Measurements from ENCODE around the gene NTSR1. TPM values are rescaled to one million over a fixed set of nuclear protein-coding genes. Genes with fewer than 3 reads are reported as not detected.

Gene NTSR1
- total RNA-seq, 5 donors from 2014 or later (not counting 1 experiment from before 2014, with no cell fraction given): 0.33 to 0.63 (median 0.53) TPM; not detected in 2

DNA sequence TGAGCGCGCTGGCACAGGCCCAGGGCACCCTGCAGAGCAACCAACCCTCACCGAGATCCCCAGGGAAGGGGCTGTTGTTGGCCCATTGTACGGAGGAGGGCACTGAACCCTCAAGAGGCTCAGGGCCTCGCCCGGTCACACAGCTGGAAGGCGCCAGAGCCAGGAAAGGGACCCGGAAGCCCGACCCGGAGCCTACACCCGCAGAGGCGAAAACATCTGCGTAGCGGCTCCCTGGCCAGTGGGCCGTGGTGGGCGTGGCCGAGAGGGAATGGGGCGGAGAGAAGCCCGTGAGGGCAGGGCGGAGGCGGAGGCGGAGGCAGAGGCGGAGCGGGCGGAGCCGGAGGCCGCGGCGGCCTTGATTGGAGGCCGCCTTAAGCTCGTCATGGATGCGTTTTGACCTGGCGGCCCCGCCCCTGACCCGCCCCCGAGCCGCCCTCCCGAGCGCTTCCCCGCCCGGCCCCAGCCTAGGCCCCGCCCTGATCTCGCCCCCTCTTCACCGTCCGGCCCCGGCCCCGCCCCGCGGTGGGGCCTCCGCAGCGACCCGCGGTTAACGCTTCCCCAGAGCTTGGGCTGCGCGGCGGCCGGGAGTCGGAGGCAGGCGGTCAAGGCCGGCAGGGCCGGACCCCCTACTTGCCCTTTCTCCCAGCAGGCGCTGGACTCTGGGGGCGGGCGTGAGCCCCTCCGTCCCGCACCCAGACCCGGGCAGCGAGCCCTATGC, 85.5 kb downstream of the NTSR1 start:
- Mint-ChIP-seq H3K4me3 (peak overlapping the region; percentile 85 to 91 (median 86)), H3K9me3 (no peaks in the 10 kb centered on the region), H3K27ac (peak overlapping the region; percentile 93 to 96), H3K27me3 (no peaks in the 10 kb centered on the region), H3K36me3 (peaks cover 8% of the 10 kb centered on the region), H3K4me1 (peaks cover 38 to 41% (median 38%) of the 10 kb centered on the region in 3 donors)
- Histone ChIP-seq H3K4me1 (ENCODE audit: control insufficient read depth in 1 of 2, extremely low read depth in 1 of 2, insufficient read depth in 2 of 2, low read length in 2 of 2) (peaks cover 15 to 57% of the 10 kb centered on the region in 2 experiments), H3K27ac (ENCODE audit: low read length) (peak overlapping the region; percentile 99), H3K36me3 (ENCODE audit: control insufficient read depth in 2 of 2, extremely low read depth in 1 of 2, insufficient read depth in 1 of 2, low read length in 1 of 2) (peaks cover 0 to 10% of the 10 kb centered on the region in 2 donors), H3K9me3 (no peaks in the 10 kb centered on the region), H3K4me3 (ENCODE audit: control insufficient read depth in 1 of 2, extremely low read depth in 1 of 2, low read length in 1 of 2) (peak overlapping the region; percentile 72 to 81), H3K27me3 (replicated peaks in 1 of 2; ENCODE audit: control insufficient read depth in 2 of 2, extremely low read depth in 1 of 2, insufficient read depth in 2 of 2, low read length in 1 of 2) (peaks cover 0 to 3% of the 10 kb centered on the region in 2 experiments)
- DNase-seq (peak; percentile 72 to 97 (median 86)), ATAC-seq (replicated peaks in 1 of 4) (peak; percentile 76 to 80 (median 76))
- CTCF ChIA-PET: interaction anchor here in 1 of 2 donors (0.6 to 1.4 kb wide), 10 partner anchors 10 to 1249 kb away, joined by 3 to 8 read pairs (median 4); partner anchors contain the start of genes OGFR and TCFL5
- WGBS (ENCODE audit: insufficient coverage): under 1% methylated on average over 54 of the region's 69 CpGs
- POLR2A ChIA-PET: interaction anchor here (0.6 to 1.0 kb wide), 6 partner anchors 9 to 191 kb away, joined by 3 to 5 read pairs (median 4); partner anchors contain the start of gene OGFR (in 2 of the 2)

DNA sequence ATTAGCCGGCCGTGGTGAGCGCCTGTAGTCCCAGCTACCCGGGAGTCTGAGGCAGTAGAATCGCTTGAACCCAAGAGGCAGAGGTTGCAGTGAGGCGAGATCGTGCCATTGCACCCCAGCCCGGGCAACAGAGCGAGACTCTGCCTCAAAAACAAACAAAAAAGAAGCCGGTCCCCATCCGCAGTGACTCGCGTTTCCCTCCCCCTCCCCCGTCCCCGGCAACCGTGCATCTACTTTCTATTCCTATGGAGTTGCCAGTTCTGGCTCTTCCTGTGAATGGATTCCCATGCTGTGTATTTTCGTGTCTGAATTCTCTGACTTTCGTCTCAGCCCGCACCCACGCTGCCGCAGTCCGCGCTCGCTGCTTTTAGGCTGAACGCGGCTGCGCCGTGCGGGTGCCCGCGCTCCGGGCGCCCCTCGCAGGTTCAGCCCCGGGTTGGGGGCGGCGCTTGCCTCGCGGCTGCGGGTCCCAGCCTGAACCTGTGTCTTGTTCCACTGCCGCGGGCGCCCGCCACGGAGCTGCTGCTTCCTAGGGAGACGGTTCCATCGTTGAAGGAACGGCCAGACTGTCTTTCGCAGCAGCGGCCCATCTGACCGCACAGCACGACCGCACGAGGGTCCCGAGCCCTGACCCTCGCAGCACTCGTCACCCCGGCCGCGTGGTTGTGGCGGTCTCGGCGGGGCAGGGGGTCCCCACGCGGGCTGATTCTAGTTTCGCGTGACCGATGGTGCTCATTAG, 86.6 kb downstream of the NTSR1 start:
- Mint-ChIP-seq H3K9me3 (no peaks in the 10 kb centered on the region), H3K36me3 (peaks cover 18% of the 10 kb centered on the region), H3K27me3 (no peaks in the 10 kb centered on the region), H3K4me1 (peaks cover 38 to 43% (median 38%) of the 10 kb centered on the region in 3 donors), H3K27ac (peak overlapping the region; percentile 91 to 95), H3K4me3 (peak overlapping the region; percentile 85 to 91 (median 86))
- ATAC-seq (replicated peaks in 1 of 4) (peak; percentile 10 to 19 (median 14)), DNase-seq (peak; percentile 23 to 76 (median 59))
- H3K9me3 ChIP-seq: no peaks in the 10 kb centered on the region
- H3K4me1 ChIP-seq (ENCODE audit: control insufficient read depth in 1 of 2, extremely low read depth in 1 of 2, insufficient read depth in 2 of 2, low read length in 2 of 2): peaks cover 15 to 57% of the 10 kb centered on the region in 2 experiments
- H3K27ac ChIP-seq (ENCODE audit: low read length): peak overlapping the region; percentile 75
- peak overlapping the region; percentile 72 to 81 for H3K4me3 ChIP-seq (ENCODE audit: control insufficient read depth in 1 of 2, extremely low read depth in 1 of 2, low read length in 1 of 2)
- peaks cover 0 to 3% of the 10 kb centered on the region in 2 experiments for H3K27me3 ChIP-seq (replicated peaks in 1 of 2; ENCODE audit: control insufficient read depth in 2 of 2, extremely low read depth in 1 of 2, insufficient read depth in 2 of 2, low read length in 1 of 2)
- WGBS (ENCODE audit: insufficient coverage): under 1% methylated on average over 64 of the region's 68 CpGs
- peaks cover 0 to 19% of the 10 kb centered on the region in 2 donors for H3K36me3 ChIP-seq (ENCODE audit: control insufficient read depth in 2 of 2, extremely low read depth in 1 of 2, insufficient read depth in 1 of 2, low read length in 1 of 2)
- ChIA-PET POLR2A (interaction anchor here in 1 of 2 donors (0.6 kb wide), 1 partner anchor 107 kb away, joined by 3 read pairs; no protein-coding TSS in a partner anchor), CTCF (interaction anchor here in 1 of 2 donors (0.8 to 1.3 kb wide), 3 partner anchors 13 to 295 kb away, joined by 3 to 8 read pairs (median 4); no protein-coding TSS in a partner anchor)

DNA sequence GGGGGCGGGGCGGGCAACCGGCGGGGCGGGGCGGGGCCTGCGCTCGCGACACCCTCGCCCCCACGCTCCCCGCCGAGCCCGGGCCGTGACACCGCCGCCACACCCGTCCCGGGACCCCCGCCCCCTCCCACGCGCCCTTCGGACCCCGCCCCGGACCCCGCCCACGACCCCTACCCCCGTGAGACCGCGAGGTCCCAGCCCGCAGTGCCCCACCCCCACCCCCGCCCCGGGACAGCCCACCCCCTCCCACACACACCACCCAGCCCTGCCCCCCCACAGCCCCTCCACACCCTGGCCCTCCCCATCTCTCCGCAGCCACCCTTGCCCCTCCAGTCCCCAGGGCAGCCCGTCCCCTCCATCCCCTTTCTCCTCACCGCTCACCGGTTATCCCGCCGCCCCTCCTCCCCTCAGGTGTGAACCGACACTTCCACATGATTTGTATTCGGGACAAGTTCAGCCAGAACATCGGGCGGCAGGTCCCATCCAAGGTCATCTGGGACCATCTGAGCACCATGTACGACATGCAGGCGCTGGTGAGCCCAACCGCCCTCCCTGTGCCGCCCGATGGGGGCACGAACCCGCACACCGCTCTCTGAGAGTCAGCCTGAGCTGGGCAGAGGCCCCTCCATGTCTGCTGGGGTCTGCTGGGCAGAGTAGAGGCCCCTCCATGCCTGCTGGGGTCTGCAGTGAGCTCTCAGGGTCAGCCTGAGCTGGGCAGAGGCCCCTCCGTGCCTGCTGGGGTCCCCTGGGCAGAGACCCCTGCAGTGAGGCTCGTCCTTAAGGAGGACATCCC, 88.3 kb downstream of the NTSR1 start:
- DNase-seq: peak in 1 of 35 experiments; percentile 48
- Histone ChIP-seq H3K9me3 (no peaks in the 10 kb centered on the region), H3K4me3 (ENCODE audit: control insufficient read depth in 1 of 2, extremely low read depth in 1 of 2, low read length in 1 of 2) (peak overlapping the region; percentile 27 to 31), H3K36me3 (ENCODE audit: control insufficient read depth in 2 of 2, extremely low read depth in 1 of 2, insufficient read depth in 1 of 2, low read length in 1 of 2) (peaks cover 0 to 24% of the 10 kb centered on the region in 2 donors), H3K4me1 (ENCODE audit: control insufficient read depth in 1 of 2, extremely low read depth in 1 of 2, insufficient read depth in 2 of 2, low read length in 2 of 2) (peaks cover 12 to 48% of the 10 kb centered on the region in 2 experiments), H3K27ac (ENCODE audit: low read length) (no peak overlapping the region), H3K27me3 (replicated peaks in 1 of 2; ENCODE audit: control insufficient read depth in 2 of 2, extremely low read depth in 1 of 2, insufficient read depth in 2 of 2, low read length in 1 of 2) (no peaks in the 10 kb centered on the region)
- Mint-ChIP-seq H3K27ac (peak overlapping the region; percentile 74 to 81), H3K4me1 (peaks cover 30 to 35% (median 31%) of the 10 kb centered on the region in 3 donors), H3K4me3 (peak overlapping the region; percentile 80 to 83 (median 81)), H3K9me3 (no peaks in the 10 kb centered on the region), H3K36me3 (peaks cover 20% of the 10 kb centered on the region), H3K27me3 (no peaks in the 10 kb centered on the region)
- POLR2A ChIA-PET: interaction anchor here (0.6 to 1.0 kb wide), 3 partner anchors 145 to 496 kb away, joined by 3 read pairs; no protein-coding TSS in a partner anchor
- 48% methylated on average over 28 of the region's 53 CpGs for WGBS (ENCODE audit: insufficient coverage)
- CTCF ChIA-PET: interaction anchor here in 1 of 2 donors (0.5 kb wide), 1 partner anchor 72 kb away, joined by 4 read pairs; no protein-coding TSS in a partner anchor
- ATAC-seq (replicated peaks in 1 of 4): no peak

DNA sequence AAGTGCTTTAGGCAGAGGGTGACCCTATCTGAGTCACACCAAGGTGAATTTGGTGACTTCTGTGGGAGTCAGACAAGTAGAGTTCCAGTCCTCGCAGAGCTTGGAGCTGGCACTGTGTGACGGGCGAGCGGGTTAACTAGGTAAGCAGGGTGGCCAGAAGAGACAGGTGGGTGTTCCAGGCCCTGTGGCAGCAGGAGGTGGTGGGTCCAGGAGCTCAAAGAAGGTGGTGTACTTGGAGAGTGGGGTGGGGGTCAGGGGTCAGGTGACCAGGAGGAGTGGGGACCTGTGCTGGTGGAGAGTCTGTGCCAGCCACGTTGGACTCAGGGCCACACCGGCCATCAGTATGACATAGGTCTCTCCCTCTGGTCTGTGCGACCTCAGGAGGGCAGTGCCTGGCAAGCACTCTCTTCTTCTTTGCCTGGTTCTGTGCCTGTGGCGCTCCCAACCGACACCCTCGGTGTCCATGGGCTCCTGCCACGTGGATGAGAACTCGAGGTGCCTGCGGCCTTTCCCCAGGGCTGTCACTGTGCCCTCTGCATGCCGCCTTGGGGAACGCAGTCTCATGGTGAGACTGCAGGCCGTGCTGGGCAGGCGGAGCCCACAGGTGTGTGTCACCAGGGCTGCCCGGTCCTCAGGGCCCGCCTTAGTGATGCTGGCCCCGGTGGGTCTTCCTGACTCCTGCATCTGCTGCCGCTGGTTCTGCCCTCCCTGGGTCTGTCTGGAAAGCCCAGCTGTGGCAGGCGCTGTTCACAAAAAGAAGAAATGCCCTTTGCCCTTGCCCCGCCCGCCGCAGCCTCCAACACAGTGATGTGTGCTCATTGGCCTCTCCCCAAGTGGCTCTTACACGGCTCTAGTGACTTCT, 89.3 kb downstream of the NTSR1 start:
- Histone ChIP-seq H3K4me3 (ENCODE audit: control insufficient read depth in 1 of 2, extremely low read depth in 1 of 2, low read length in 1 of 2) (no peak overlapping the region), H3K27ac (ENCODE audit: low read length) (no peak overlapping the region), H3K9me3 (no peaks in the 10 kb centered on the region), H3K4me1 (ENCODE audit: control insufficient read depth in 1 of 2, extremely low read depth in 1 of 2, insufficient read depth in 2 of 2, low read length in 2 of 2) (peaks cover 12 to 43% of the 10 kb centered on the region in 2 experiments), H3K27me3 (replicated peaks in 1 of 2; ENCODE audit: control insufficient read depth in 2 of 2, extremely low read depth in 1 of 2, insufficient read depth in 2 of 2, low read length in 1 of 2) (no peaks in the 10 kb centered on the region), H3K36me3 (ENCODE audit: control insufficient read depth in 2 of 2, extremely low read depth in 1 of 2, insufficient read depth in 1 of 2, low read length in 1 of 2) (peaks cover 0 to 24% of the 10 kb centered on the region in 2 donors)
- Mint-ChIP-seq H3K4me1 (peaks cover 26 to 32% (median 31%) of the 10 kb centered on the region in 3 donors), H3K9me3 (no peaks in the 10 kb centered on the region), H3K27ac (peak overlapping the region; percentile 74), H3K4me3 (peak overlapping the region; percentile 80 to 83 (median 81)), H3K36me3 (peaks cover 20% of the 10 kb centered on the region), H3K27me3 (no peaks in the 10 kb centered on the region)
- POLR2A ChIA-PET: no interaction called here
- 92% methylated on average over 26 of the region's 26 CpGs for WGBS (ENCODE audit: insufficient coverage)
- no peak for ATAC-seq (replicated peaks in 1 of 4)
- DNase-seq: no peak
- CTCF ChIA-PET: interaction anchor here in 1 of 2 donors (0.5 kb wide), 1 partner anchor 71 kb away, joined by 4 read pairs; no protein-coding TSS in a partner anchor

DNA sequence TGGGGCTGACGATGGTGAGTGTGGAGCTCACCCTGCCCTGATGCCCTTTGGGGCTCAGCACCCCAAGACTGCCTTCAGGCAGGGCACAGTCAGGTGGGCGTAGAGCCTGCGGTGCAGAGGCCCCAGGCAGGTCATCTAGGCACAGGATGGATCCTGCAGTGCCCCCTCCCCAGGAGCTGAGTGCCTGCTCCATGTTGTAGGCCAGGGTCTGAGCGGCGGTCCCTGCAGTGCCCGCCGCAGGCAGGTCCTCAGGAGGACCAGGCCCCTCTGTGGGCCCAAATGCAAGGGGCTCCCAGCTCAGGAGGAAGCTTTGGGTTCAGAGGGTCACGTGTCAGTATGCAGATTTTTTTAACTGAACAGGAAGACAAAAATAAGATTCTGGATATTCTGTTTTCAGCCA, 90.4 kb downstream of the NTSR1 start:
- Mint-ChIP-seq H3K4me3 (no peak overlapping the region), H3K27ac (no peak overlapping the region), H3K9me3 (no peaks in the 10 kb centered on the region)

More for the DNA sequence above, 90.4 kb downstream of the NTSR1 start:
- ChIA-PET POLR2A (no interaction called here), CTCF (no interaction called here)
- Mint-ChIP-seq H3K4me1 (peaks cover 21 to 27% (median 25%) of the 10 kb centered on the region in 3 donors), H3K27me3 (no peaks in the 10 kb centered on the region), H3K36me3 (peaks cover 20% of the 10 kb centered on the region)
- Histone ChIP-seq H3K4me3 (ENCODE audit: control insufficient read depth in 1 of 2, extremely low read depth in 1 of 2, low read length in 1 of 2) (no peak overlapping the region), H3K4me1 (ENCODE audit: control insufficient read depth in 1 of 2, extremely low read depth in 1 of 2, insufficient read depth in 2 of 2, low read length in 2 of 2) (peaks cover 7 to 36% of the 10 kb centered on the region in 2 experiments), H3K27me3 (replicated peaks in 1 of 2; ENCODE audit: control insufficient read depth in 2 of 2, extremely low read depth in 1 of 2, insufficient read depth in 2 of 2, low read length in 1 of 2) (no peaks in the 10 kb centered on the region), H3K9me3 (no peaks in the 10 kb centered on the region), H3K36me3 (ENCODE audit: control insufficient read depth in 2 of 2, extremely low read depth in 1 of 2, insufficient read depth in 1 of 2, low read length in 1 of 2) (peaks cover 0 to 24% of the 10 kb centered on the region in 2 donors), H3K27ac (ENCODE audit: low read length) (no peak overlapping the region)
- DNase-seq: no peak
- ATAC-seq (replicated peaks in 1 of 4): no peak
- WGBS (ENCODE audit: insufficient coverage): 83% methylated on average over 8 of the region's 8 CpGs
